Measurements from ENCODE around the gene INSC.

DNA sequence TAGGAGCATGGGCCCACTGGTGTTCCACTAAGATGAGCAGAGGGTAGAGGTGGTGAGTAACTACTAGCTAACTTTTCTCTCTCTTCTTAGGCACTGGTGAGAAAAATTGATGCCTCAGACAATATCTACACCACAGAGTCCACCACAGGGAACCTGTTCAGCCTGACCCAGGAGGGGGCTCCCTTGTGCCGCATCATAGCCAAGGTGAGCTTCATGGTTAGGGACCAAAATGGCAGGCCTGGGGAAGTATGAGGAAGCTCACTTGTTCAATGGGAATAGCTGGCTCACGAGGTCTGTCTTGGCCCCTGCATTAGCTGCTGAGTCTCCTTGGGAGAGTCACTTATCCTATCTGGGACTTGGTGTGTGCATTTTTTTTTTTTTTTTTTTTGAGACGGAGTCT lies 75.9 kb downstream of the INSC start:
- no peak for TF ChIP-seq GLIS3 (CRISPR knock-in tag; IDR thresholded peaks at IDR 0.05)
- no peak for TF ChIP-seq ZNF8 (CRISPR knock-in tag; IDR thresholded peaks at IDR 0.05)
- TF ChIP-seq ZNF70 (CRISPR knock-in tag; IDR thresholded peaks at IDR 0.05), result no peak
- no peak for TF ChIP-seq RARB (CRISPR knock-in tag; IDR thresholded peaks at IDR 0.05)
- TF ChIP-seq, protein P1, sequence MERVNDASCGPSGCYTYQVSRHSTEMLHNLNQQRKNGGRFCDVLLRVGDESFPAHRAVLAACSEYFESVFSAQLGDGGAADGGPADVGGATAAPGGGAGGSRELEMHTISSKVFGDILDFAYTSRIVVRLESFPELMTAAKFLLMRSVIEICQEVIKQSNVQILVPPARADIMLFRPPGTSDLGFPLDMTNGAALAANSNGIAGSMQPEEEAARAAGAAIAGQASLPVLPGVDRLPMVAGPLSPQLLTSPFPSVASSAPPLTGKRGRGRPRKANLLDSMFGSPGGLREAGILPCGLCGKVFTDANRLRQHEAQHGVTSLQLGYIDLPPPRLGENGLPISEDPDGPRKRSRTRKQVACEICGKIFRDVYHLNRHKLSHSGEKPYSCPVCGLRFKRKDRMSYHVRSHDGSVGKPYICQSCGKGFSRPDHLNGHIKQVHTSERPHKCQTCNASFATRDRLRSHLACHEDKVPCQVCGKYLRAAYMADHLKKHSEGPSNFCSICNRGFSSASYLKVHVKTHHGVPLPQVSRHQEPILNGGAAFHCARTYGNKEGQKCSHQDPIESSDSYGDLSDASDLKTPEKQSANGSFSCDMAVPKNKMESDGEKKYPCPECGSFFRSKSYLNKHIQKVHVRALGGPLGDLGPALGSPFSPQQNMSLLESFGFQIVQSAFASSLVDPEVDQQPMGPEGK (CRISPR knock-in tag; IDR thresholded peaks at IDR 0.05; ENCODE audit: borderline replicate concordance), result no peak
- TF ChIP-seq ARNTL (CRISPR knock-in tag; IDR thresholded peaks at IDR 0.05; ENCODE audit: borderline replicate concordance, low read depth), result no peak
- no peak for TF ChIP-seq OSR1 (CRISPR knock-in tag; IDR thresholded peaks at IDR 0.05)
- no peak for TF ChIP-seq ISL1 (CRISPR knock-in tag; IDR thresholded peaks at IDR 0.05)
- no peak for TF ChIP-seq ZFP30 (CRISPR knock-in tag; IDR thresholded peaks at IDR 0.05)
- no peak for TF ChIP-seq ZFP3 (CRISPR knock-in tag; IDR thresholded peaks at IDR 0.05)
- TF ChIP-seq, protein P2, sequence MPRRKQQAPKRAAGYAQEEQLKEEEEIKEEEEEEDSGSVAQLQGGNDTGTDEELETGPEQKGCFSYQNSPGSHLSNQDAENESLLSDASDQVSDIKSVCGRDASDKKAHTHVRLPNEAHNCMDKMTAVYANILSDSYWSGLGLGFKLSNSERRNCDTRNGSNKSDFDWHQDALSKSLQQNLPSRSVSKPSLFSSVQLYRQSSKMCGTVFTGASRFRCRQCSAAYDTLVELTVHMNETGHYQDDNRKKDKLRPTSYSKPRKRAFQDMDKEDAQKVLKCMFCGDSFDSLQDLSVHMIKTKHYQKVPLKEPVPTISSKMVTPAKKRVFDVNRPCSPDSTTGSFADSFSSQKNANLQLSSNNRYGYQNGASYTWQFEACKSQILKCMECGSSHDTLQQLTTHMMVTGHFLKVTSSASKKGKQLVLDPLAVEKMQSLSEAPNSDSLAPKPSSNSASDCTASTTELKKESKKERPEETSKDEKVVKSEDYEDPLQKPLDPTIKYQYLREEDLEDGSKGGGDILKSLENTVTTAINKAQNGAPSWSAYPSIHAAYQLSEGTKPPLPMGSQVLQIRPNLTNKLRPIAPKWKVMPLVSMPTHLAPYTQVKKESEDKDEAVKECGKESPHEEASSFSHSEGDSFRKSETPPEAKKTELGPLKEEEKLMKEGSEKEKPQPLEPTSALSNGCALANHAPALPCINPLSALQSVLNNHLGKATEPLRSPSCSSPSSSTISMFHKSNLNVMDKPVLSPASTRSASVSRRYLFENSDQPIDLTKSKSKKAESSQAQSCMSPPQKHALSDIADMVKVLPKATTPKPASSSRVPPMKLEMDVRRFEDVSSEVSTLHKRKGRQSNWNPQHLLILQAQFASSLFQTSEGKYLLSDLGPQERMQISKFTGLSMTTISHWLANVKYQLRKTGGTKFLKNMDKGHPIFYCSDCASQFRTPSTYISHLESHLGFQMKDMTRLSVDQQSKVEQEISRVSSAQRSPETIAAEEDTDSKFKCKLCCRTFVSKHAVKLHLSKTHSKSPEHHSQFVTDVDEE (CRISPR knock-in tag; IDR thresholded peaks at IDR 0.05), result no peak
- no peak for TF ChIP-seq ZNF565 (CRISPR knock-in tag; conservative IDR thresholded peaks at IDR 0.05; ENCODE audit: low read depth)
- no peak for TF ChIP-seq TCF4 (CRISPR knock-in tag; IDR thresholded peaks at IDR 0.05; ENCODE audit: borderline replicate concordance)
